Measurements from ENCODE around the gene AVEN. TPM values are rescaled to one million over a fixed set of nuclear protein-coding genes. Genes with fewer than 3 reads are reported as not detected.

Gene AVEN
- total RNA-seq, 6 experiments from 2014 or later = 8.2 to 10.2 (median 9.4) TPM

GRCh38 chr15:33857726-33858125, 181.3 kb downstream of the AVEN start:
- 96% methylated on average over 13 of the region's 13 CpGs for WGBS (ENCODE audit: insufficient coverage, low coverage, low lambda C conversion rate, missing lambda C conversion rate)
- Histone ChIP-seq H3K9me3 (no peaks in the 10 kb centered on the region), H3K36me3 (no peaks in the 10 kb centered on the region), H3K27me3 (no peaks in the 10 kb centered on the region), H3K4me3 (no peak overlapping the region), H3K27ac (no peak overlapping the region), H3K4me1 (no peaks in the 10 kb centered on the region)
- no peak for ATAC-seq
- DNase-seq = no peak
- no peak for TF ChIP-seq POLR2A (IDR thresholded peaks at IDR 0.05)
- no peak for TF ChIP-seq CTCF (IDR thresholded peaks at IDR 0.05)
- intact Hi-C loops (cut with DNase I) = no loop called here

- H3K36me3 ChIP-seq = no peaks in the 10 kb centered on the region
- intact Hi-C loops (cut with DNase I) = no loop called here
- H3K4me1 ChIP-seq = no peaks in the 10 kb centered on the region
- 95% methylated on average over 2 of the region's 2 CpGs for whole genome bisulfite sequencing (ENCODE audit: insufficient coverage, low coverage, low lambda C conversion rate, missing lambda C conversion rate)
- H3K9me3 ChIP-seq = no peaks in the 10 kb centered on the region
- H3K4me3 ChIP-seq = no peak overlapping the region
- no peak for DNase-seq
- no peak overlapping the region for H3K27ac ChIP-seq
- ATAC-seq = no peak
- no peak for TF ChIP-seq CTCF (IDR thresholded peaks at IDR 0.05)
- no peak for TF ChIP-seq POLR2A (IDR thresholded peaks at IDR 0.05)
- no peaks in the 10 kb centered on the region for H3K27me3 ChIP-seq
Measured at GRCh38 chr15:33852570-33852969, 186.4 kb downstream of the AVEN start.

- intact Hi-C loops (cut with DNase I) = no loop called here
- 60% methylated on average over 1 of the region's 1 CpG for WGBS (ENCODE audit: insufficient coverage, low coverage, low lambda C conversion rate, missing lambda C conversion rate)
Measured at GRCh38 chr15:33852094-33852493, 186.9 kb downstream of the AVEN start.

GRCh38 chr15:33851079-33851478, 187.9 kb downstream of the AVEN start:
- TF ChIP-seq CTCF (IDR thresholded peaks at IDR 0.05) (no peak), POLR2A (IDR thresholded peaks at IDR 0.05) (no peak)
- no peak for ATAC-seq

More at GRCh38 chr15:33852094-33852493, 186.9 kb downstream of the AVEN start:
- Histone ChIP-seq H3K4me3 (no peak overlapping the region), H3K36me3 (no peaks in the 10 kb centered on the region), H3K4me1 (no peaks in the 10 kb centered on the region), H3K27me3 (no peaks in the 10 kb centered on the region), H3K9me3 (no peaks in the 10 kb centered on the region), H3K27ac (no peak overlapping the region)
- no peak for TF ChIP-seq POLR2A (IDR thresholded peaks at IDR 0.05)
- no peak for TF ChIP-seq CTCF (IDR thresholded peaks at IDR 0.05)
- DNase-seq (no peak), ATAC-seq (no peak)

GRCh38 chr15:33848011-33848410, 191.0 kb downstream of the AVEN start:
- ATAC-seq (no peak), DNase-seq (no peak)
- Histone ChIP-seq H3K4me3 (no peak overlapping the region), H3K27me3 (no peaks in the 10 kb centered on the region), H3K27ac (no peak overlapping the region), H3K4me1 (no peaks in the 10 kb centered on the region), H3K36me3 (no peaks in the 10 kb centered on the region), H3K9me3 (no peaks in the 10 kb centered on the region)
- WGBS (ENCODE audit: insufficient coverage, low coverage, low lambda C conversion rate, missing lambda C conversion rate) = no CpG with 5 or more reads among the region's 3 CpGs
- intact Hi-C loops (cut with DNase I) = no loop called here
- no peak for TF ChIP-seq POLR2A (IDR thresholded peaks at IDR 0.05)

More at GRCh38 chr15:33851079-33851478, 187.9 kb downstream of the AVEN start:
- Histone ChIP-seq H3K27me3 (no peaks in the 10 kb centered on the region), H3K27ac (no peak overlapping the region), H3K4me1 (no peaks in the 10 kb centered on the region), H3K4me3 (no peak overlapping the region), H3K9me3 (no peaks in the 10 kb centered on the region), H3K36me3 (no peaks in the 10 kb centered on the region)
- no peak for DNase-seq
- intact Hi-C loops (cut with DNase I) = no loop called here
- 69% methylated on average over 1 of the region's 1 CpG for WGBS (ENCODE audit: insufficient coverage, low coverage, low lambda C conversion rate, missing lambda C conversion rate)

Measured in right lobe of liver (tissue), 6 donors.